Measurements from ENCODE around the gene CHN1.

Gene CHN1

DNA sequence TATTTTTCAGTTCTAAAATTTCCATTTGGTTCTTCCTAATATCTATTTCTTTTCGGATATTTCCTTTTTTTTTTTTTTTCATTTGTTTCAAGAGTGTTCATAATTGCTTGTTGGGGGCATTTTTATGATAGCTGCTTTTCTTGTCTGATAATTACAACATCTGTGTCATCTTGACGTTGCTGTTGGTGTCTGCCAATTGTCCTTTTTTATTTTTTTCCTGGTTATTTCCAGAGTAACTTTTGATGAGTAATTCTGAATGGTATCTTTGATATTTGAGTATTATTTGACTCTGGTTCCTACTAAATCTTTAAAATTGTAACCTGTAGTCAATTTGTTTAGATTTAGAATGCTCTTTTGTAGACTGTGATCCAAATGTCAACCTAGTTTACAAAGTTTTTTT lies 189.7 kb downstream of the CHN1 start:
- DNase-seq: no peak

DNA sequence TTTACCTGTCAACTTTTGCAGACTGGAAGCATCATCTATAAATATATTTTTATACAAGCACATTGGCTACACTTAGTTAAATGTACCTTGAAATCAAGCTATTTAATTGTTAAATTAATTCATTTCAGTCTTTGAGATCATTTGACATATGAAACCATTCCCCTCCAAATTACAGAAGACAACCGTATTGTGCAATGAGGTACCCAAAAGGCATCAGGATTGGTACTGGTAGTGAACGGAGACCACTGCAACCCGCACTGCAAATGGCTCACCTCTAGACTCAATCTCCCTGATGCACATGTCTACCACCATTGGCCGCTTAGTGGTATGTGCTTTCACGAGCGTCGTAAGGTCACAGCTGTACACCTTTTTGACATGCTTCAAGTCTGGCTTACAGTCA lies 193.1 kb downstream of the CHN1 start:
- DNase-seq: no peak

DNA sequence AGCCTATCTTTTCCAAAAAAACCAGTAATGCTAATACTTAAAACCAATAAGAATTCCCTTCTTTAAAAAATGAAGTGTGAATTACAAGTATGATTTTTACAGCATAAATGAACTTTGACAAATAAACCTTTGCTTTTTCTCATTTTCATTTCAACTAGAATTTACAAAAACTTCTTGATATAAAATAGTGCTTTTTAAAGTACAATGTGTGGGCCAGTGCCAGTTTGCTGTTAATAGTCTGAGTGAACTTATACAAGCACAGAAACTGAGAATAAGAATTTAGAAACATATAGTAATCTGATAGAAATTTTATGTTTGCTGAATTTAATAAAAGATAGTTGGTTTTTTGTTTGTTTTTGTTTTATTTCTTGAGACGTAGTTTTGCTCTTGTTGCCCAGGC lies 197.2 kb downstream of the CHN1 start:
- DNase-seq: no peak

DNA sequence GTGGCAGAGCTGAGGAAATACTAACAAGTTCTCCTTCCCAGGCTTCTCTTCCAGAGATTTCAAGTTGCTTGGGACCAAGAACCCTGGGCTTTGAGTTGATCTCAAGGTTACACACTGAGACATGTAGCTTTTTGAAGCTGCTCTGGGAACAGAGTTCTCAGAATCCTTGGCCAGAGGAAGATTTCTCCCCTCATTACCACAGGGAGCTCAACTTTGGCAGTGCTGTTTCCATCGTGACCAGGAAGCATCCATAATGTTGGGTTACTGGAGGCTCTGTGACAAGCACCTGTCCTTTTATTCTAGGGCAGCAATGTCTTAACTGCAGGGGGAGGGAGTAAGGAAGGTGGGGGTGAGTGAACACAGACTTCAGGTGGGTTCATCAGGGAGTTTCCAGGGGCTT lies 199.4 kb downstream of the CHN1 start:
- DNase-seq: no peak

DNA sequence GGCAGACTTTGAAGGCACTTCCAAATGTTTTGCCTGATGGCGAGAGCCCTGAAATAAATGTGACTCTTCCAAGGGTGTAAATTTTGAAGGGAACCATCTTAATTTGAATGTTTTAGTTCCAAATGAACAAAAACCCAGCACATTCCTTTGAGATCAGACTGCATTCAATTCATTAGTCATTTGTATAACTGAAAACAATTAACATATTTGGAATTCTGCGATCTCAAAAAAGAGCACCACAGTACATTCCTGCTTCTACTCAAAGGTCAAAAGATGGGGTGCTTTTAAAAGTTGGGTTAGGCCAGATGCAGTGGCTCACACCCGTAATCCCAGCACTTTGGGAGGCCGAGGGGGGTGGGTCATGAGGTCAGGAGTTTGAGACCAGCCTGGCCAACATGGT lies 202.7 kb downstream of the CHN1 start:
- no peak for DNase-seq

DNA sequence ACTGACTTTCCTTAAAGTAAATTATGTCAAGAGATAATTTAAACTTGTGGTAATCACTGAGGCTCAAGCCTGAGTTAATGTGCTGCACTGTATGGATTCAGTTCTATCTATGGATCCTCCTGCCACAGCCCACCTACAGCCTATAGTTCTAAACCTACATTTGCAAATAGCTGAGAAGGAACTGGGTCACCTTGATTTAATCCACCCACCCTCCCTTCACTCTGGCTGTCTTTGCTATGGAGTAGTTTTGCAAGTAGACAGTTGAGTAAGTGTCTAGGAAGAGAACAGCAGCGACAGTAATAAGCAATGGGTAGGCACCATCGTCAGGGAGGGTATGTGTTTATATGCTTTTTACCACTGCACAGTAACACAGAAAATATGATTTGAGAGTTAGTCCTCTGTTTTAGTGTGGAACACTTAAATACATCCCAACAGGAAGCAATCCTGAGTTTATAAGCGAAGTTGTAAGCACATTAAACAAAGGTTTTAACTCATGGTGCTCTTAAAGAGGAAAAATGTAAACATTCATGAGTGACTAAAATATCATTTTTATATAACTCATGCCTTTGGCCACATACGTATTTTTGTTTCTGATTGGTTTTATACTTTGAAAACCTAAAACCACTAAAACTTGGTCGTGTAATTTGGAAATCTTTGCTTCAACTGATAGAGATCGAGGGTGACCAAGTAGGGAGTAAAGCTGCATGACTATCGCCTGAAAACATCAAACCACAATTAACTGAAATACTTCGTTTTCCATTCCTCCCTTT lies 204.6 kb downstream of the CHN1 start:
- DNase-seq: no peak

DNA sequence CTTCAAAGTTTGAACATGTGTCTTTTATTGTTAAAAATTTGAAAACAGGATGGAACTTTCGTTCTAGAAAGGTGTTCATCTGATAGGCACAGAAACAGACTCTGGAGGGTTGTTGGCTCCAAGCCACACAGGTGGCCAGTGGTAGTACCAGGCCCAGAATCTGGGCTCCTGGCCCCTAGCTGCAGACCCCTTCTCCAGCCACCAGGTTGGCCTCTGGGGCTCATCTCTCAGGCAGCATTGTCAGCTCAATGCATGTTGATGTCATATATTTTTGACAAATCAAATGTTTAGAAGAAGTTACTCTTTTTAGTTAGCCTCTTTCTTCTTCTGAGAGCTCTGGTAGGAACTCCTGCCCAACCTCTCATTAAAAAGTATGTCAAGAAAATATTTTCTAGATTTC lies 206.4 kb downstream of the CHN1 start:
- DNase-seq: no peak

DNA sequence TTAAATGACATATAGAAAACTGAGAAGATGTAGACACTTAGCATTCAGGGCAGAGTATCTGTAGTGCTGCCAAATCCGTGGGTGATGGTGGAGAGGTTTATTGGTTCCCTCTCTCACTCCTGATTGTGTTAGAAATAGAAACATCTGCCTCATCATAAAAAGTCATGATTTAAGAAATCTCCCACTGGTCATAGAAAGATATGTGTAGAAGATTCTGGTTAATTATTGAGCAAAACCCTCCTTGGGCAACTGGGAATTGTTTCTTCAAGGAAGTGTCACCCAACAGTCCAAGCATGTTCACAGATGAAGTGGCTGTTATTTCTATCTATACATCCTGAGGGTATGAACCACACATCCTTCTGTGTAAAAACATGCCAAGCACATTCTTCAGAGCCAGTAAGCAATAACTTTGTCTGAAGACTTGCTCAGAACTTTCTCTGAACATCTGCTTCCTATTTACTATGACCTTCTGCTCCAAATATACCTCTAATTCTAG lies 207.4 kb downstream of the CHN1 start:
- DNase-seq: no peak

DNA sequence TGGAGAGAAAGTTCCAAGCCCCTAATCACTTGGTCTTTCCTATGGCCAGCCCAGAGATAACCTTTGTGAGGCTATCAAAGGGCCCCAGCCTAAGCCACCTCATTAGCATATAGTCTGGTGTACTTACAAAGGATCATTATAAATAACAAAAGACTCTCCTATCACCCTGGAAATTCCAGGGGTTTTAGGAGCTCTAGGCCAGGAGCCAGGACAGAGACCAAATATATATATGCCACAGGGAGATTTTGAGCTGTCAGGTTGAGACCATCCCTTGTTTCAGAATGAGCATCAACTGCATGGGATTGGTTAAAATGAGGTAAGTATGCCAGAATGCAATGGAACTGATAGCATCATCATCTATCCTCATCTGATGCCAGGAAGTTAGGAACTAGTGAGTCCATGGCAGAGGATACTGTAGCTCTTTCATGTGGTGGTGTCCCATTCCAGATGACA lies 208.8 kb downstream of the CHN1 start:
- no peak for DNase-seq

DNA sequence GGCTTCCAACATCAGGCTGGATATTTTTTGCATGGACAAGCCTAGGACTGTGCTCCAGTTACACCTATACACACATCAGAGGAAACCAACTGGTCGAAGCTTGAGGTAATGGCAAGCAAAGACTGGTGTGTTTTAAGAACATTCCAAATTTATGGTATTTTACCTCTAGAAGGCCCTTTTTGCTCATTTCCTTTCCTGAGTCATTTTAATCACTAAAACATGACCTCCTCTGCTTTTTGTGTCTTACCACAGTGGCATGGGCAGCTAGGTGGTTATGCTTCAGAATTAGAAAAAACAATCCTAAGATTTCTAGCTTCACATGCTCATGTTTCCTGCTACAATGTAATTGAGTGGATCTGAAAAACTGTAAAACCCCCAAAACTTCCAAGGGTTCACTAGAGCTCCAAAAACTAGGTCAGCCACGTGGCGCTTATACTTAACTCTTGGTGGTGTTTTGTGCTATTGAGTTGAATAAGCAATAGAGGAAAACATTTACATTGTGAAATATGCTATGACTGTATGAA lies 210.3 kb downstream of the CHN1 start:
- DNase-seq: no peak

DNA sequence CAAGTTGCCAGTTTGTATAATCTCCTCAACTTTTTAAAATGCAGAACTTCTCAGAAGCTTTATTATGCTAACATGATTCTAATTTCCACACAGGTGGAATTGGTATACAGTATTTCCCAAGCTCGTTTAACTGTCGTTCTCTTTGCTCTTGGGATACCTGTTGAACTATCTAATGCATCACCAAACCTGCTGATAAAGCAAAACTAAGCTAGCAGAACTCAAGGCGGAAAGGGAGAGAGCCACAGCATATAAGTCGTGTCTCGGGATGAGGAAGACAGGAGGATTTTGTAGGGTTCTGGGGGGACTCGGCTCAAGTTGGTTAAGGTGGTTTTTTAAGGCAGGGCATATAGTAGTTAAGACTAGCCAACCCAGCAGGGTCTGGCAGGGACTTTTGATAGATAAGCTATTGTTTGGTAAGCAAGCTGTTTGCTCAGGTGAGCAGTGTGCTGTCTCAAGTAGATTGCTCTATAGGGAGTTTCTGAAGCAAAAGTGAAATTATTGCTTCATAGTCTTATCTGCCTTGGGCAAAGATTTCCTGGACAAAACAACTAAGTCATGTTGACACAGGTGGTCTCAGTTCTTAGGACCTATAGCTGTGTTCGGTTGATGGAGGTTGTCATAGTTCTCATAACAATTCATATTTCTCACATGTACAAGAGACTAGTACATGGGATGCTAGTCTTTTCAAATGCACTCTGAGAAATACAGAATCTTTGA lies 212.7 kb downstream of the CHN1 start:
- no peak for DNase-seq

DNA sequence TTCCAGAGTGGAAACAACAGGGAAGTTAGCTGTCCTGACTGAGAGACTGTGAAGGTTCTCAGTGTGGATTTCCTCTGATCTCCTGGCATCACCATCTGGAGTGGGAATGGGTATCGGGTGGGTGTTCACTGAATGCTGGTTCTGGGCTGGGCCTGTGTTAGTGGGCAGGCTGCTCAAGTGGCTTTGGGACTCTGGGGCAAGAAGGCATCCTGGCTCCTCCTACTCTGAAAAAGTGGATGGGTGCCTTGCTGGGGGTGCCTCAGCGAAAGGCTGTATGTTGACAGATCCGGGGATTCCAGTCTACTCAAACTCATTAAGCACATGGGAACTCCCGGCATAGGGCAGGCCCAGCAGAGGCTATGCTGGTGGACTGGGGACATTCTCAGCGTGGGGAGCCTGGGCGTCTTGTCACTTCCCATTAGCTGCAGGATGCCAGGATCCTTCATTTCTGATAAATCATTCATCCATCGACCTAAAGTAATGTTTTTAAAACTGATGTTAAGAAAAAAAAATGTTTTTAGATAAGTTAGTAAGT lies 213.4 kb downstream of the CHN1 start:
- DNase-seq: no peak

DNA sequence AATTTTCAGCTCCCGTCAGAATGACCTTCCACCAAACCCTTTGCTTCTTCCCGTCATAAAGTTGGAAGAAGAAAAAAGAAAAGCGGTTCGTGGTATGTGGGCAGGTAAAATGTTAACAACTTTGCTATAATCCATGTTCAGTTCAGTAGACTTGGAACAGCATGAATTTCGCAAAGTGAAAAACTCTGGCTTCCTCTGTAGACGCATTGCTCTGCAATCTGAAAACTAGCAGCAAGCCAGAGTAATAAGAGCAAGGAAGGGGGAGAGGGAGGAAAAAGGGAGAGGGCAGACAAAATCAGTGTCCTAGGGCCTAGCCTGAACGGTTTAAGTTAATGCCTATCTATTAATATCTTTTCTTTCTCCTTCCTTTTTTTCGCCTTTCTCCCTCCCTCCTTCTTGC lies 214.2 kb downstream of the CHN1 start:
- no peak for DNase-seq

DNA sequence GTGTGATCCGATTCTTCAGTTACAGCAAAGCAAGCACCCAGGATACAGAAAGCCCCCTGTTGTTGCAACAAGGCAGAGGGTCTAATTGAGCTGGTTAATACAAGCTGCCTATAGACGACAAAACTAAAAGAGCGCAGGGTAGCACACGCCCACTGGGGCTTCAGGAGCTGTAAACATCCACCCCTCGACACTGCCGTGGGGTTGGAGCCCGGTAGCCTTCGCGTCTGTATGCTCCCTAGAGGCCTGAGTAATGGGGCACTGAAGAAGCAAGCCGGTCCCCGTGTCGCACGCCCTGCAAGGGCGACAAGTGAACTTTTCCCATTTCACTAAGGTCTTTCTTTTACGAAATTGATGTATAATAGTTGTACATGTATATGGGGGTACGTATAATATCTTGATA lies 216.2 kb downstream of the CHN1 start:
- DNase-seq: no peak

DNA sequence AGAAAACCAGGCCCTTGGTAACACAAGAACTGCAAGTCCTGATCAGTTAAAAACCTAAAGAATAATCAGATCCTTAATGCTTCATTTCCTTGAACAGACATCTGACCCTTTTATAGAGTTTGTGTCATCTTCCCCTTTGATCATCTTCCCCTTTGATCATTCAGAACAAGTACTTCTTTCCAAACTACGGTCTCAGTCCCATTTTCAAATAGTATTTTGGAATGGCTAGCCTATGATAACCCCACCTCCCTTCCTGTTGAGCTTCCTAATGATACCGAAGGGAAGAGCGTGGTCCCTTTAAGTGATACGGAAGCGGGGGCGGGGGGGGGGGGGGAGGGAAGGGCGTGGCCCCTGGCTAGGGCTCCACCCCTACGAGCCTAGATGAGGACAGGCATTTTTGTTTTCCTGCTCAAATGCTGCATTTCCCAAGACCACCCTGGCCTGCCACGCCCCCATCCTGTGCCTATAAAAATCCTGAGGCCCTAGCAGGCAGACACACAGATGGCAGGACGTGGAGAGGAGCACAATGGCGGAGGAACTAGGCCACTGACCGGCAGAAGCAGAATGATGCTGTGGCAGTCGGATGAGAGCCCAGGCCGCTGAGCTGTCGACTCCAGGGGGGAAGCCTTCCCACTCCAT lies 216.8 kb downstream of the CHN1 start:
- DNase-seq: no peak

DNA sequence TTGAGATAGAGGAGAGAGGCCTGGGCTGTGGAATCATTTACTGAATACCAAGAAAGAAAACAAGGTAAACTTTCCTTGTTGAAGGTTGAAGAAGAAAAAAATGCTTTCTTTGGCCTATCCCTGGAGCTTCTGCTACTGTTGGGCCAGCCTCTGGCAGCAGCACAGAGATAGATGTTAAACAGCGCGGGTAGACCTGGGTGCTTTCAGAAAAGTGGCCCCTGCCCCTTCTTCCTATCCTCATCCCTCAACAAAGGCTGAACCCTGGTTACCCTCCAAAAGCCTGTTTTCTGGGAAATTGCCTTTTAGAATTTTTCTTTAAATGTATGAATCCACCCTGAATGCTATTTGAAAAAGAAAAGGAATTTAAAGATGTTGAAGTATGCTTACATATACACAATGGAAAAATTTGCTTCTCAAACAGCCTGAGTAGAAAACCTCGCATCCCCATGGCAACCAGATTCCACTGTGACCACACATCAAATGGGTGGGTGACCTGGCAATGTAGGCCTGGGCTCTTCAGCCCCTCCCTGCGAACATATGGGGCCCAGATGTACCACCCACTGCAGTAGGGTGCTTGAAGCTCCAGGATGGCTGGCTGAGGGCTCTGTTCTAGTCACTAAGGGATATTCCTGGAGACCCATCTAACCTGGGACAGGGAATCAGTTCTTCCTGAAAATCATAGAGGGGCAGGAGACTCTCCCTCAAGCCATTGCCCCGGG lies 217.5 kb downstream of the CHN1 start:
- DNase-seq: peak; percentile 46

DNA sequence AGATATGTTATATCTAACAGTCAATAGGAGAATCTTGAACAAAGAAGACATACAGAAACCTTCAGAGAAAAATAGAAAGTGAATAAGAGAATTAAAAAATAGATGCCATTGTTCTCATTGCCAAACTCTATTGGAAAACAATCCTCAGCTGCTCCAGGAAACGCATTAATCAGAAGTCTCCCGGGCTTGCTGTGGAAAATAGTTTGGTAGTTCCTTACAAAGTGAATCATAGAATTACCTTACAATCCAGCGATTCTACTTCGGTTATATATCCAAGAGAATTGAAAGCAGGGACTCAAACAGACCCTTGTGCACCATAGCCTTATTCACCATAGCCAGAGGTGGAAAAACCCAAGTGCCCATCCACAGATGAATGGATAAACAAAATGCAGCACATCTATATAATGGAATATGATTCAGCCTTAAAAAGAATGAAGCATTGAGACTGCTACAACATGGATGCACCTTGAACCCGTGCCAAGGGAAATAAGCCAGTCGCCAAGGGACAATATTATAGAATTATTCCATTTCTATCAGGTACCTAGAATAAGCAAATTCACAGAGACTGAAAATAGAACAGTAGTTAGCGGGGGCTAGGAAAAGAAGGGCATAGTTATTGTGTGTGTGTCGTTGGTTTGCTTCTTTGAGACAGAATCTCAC lies 219.0 kb downstream of the CHN1 start:
- no peak for DNase-seq

DNA sequence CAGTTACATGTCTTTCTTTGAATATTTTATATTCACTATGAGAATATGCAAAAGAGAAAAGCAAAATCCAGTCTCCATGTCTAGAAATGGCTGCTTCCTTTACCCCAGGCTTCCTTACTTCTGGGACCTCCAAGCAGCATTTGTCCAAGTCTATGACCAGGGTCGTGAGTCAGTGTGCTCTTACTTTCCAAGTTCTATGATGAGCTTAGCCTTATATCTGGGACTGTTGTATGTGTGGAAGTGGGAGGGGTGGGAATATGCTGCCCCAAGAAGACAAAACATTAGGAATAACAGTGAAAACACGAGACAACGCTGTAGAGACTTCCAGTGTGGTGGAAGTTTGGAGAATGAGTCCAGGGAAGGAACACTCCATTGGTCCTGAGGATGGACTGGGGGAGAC lies 219.7 kb downstream of the CHN1 start:
- DNase-seq: no peak

DNA sequence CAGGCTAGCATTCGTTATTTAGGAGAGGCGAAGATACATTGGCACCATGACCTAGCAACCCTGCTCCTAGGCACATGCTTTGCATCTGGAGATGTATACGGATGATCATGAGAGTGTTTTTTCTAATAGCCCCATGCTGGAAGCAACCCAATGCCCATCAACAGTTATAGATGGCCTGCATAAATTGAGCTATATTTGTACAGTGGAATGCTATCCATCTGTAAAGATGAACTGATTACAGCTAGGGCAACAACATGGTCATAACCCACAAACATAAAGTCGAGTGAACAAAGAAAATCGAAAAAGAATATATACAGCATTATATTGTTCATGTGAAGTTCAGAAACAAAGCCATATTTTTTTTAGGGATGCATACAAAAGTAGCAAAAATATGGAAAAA lies 220.3 kb downstream of the CHN1 start:
- no peak for DNase-seq

DNA sequence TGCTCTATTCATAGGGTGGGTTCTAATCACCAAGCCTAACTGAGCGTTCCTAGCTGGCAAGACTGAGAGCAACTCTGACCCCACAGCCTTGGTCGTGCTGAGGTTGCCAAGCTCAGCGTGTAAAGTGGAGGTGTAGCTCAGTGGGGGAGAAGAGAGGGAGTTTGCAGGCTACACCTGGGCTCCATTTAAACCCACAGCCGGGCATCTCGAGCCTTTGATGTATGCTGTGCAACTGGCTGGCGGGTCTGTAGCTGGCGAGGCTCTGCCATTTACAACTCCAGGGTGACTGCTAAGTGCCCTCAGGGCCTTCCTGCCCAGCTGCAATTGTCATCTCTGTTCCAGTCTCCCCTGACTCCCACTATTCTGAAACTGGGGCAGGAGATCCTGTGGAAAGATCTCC lies 220.9 kb downstream of the CHN1 start:
- no peak for DNase-seq

DNA sequence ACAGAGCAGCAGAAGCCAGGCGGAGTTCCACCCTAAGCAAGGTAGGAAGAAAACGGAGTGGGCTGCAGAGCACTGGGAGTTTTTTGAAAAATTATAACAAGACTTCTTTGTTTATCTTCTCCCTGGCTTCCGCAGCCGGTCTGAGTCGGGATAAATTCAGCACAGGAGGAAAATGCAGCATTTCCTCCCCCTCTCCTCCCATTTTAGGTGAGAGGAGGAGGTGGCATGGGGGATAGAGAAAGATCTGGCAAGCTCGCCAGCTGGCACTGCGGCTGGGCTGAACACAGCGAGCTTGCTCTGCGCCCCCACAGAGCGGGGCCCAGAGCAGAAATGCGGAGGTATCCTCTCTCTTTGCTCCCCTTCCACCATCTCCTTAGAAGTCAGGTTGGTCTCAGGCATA lies 223.2 kb downstream of the CHN1 start:
- DNase-seq: no peak

DNA sequence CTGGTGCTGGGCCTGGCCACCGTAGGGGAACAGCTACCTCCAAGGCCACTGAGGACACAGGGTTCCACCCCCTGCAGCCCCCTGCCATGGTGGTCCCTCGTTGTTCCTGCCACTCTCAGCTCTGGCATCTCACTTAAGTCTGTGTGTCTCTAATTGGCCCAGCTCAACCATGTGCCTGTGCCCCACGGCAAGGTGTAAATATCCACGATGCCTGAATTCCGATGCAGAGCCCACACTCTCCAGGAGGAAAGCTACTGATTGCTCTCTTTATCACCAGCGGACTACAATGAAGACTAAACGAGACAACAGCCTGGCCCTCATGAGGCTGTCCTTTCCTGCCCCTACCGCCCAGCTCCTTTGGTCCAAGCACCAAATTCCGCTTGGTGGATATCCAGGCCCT lies 223.9 kb downstream of the CHN1 start:
- no peak for DNase-seq
